Upper lobe of left lung (tissue), 6 donors: ENCODE measurements around the gene PDE6A. TPM values are rescaled to one million over a fixed set of nuclear protein-coding genes. Genes with fewer than 3 reads are reported as not detected.

ENCODE experiments used
- ATAC-seq, 2 donors: fragments of 200-7000 bp; cut with Tn5 transposase; one replicate each; pipeline ENCODE4 v1.9.1; 2022; ENCODE audit warnings: mild to moderate bottlenecking in 2 of 2, moderate library complexity in 2 of 2; ENCODE audit not compliant: low FRiP score in 2 of 2
- DNase-seq, 2 donors: peaks; one replicate each; pipeline ENCODE4 v3.0.0-alpha.2; 2019 to 2020
- H3K27ac ChIP-seq, 4 donors: fragments of 200-600 bp; sonication (generic); one replicate each; pipeline ENCODE4 v1.5.1; 2016 to 2019
- H3K27me3 ChIP-seq, 4 donors: fragments of 200-600 bp; sonication (generic); one replicate each; pipeline ENCODE4 v1.5.1; 2017 to 2019
- H3K36me3 ChIP-seq, 4 donors: fragments of 200-600 bp; sonication (generic); one replicate each; pipeline ENCODE4 v1.5.1; 2016 to 2019
- H3K4me1 ChIP-seq, 4 donors: fragments of 200-600 bp; sonication (generic); one replicate each; pipeline ENCODE4 v1.5.1; 2018 to 2019
- H3K4me3 ChIP-seq, 4 donors: fragments of 200-600 bp; sonication (generic); one replicate each; pipeline ENCODE4 v1.5.1; 2017 to 2019; ENCODE audit warnings: mild to moderate bottlenecking in 2 of 4, moderate library complexity in 1 of 4
- H3K9me3 ChIP-seq, 4 donors: fragments of 200-600 bp; sonication (generic); one replicate each; pipeline ENCODE4 v1.5.1; 2018 to 2019
- CTCF ChIP-seq, 6 experiments: fragments of 450-650 bp in 4 of 6; fragments of 200-600 bp in 2 of 6; sonication (generic) in 2 of 6; IDR thresholded peaks; one replicate each; pipeline ENCODE4 v1.5.1; 2016 to 2019; ENCODE audit warnings: antibody characterized with exemption in 6 of 6
- EP300 ChIP-seq, 4 donors: sonication (generic); formaldehyde crosslinking; IDR thresholded peaks; one replicate each; pipeline ENCODE4 v1.5.1; 2017; ENCODE audit warnings: antibody characterized with exemption in 4 of 4, control low read depth in 2 of 4
- POLR2A ChIP-seq, 4 donors: fragments of 450-650 bp; IDR thresholded peaks; one replicate each; pipeline ENCODE4 v1.5.1; 2016 to 2017; ENCODE audit warnings: antibody characterized with exemption in 4 of 4, mild to moderate bottlenecking in 2 of 4
- POLR2AphosphoS5 ChIP-seq, 2 donors: sonication (generic); formaldehyde crosslinking; IDR thresholded peaks; one replicate each; pipeline ENCODE4 v1.5.1; 2017; ENCODE audit warnings: antibody characterized with exemption in 2 of 2
- WGBS, 2 donors: methylation state at CpG; one replicate each; pipeline ENCODE4 v1.1.5; 2017 to 2018; 5-methylcytosine and 5-hydroxymethylcytosine counted together
- total RNA-seq, 6 donors: library from RNA; depleted of rRNA in 4 of 6; stranded (reverse); fragments of >200 nt in 4 of 6; gene quantifications; one replicate each; pipeline versions ENCODE4 v1.1.0 to v1.2.1, GENCODE V29; 2016 to 2021
- donor health status: DM: no; HTN: no; CAD: no; lungs with moderate emphysema.
- donor health status: DM: no; HTN: yes; CAD: no; lungs with severe emphysema.

Gene PDE6A
- total RNA-seq, 6 donors from 2014 or later: not detected

- DNase-seq (no peak), ATAC-seq (peak in 1 of 2 donors; percentile 41)
- Histone ChIP-seq H3K4me1 (peaks cover 5 to 18% (median 17%) of the 10 kb centered on the region in 4 donors), H3K36me3 (peaks cover 0 to 3% (median 0%) of the 10 kb centered on the region in 4 donors), H3K4me3 (no peak overlapping the region), H3K9me3 (no peaks in the 10 kb centered on the region), H3K27me3 (no peaks in the 10 kb centered on the region), H3K27ac (peak overlapping the region; percentile 74 to 89 (median 82))
- TF ChIP-seq EP300 (IDR thresholded peaks at IDR 0.05) (no peak), CTCF (IDR thresholded peaks at IDR 0.05) (no peak), POLR2A (IDR thresholded peaks at IDR 0.05) (no peak), POLR2AphosphoS5 (IDR thresholded peaks at IDR 0.05) (peak; percentile 18 to 49)
- WGBS, 2 donors: 60 to 81% methylated on average over 15 to 16 of the region's 16 CpGs
Measured at GRCh38 chr5:149839761-149840160, 104.8 kb downstream of the PDE6A start.

- TF ChIP-seq CTCF (IDR thresholded peaks at IDR 0.05) (no peak), POLR2AphosphoS5 (IDR thresholded peaks at IDR 0.05) (no peak), EP300 (IDR thresholded peaks at IDR 0.05) (no peak), POLR2A (IDR thresholded peaks at IDR 0.05) (no peak)
- no peak for DNase-seq
- Histone ChIP-seq H3K36me3 (peaks cover 0 to 3% (median 0%) of the 10 kb centered on the region in 4 donors), H3K4me1 (peaks cover 5 to 18% (median 16%) of the 10 kb centered on the region in 4 donors), H3K27me3 (no peaks in the 10 kb centered on the region), H3K27ac (peak overlapping the region; percentile 74 to 89 (median 82)), H3K9me3 (no peaks in the 10 kb centered on the region), H3K4me3 (no peak overlapping the region)
- ATAC-seq: no peak
- WGBS, 2 donors: 91 to 92% methylated on average over 5 to 6 of the region's 6 CpGs
Measured at GRCh38 chr5:149838881-149839739, 105.5 kb downstream of the PDE6A start.

- H3K4me3 ChIP-seq: no peak overlapping the region
- peaks cover 5 to 18% (median 14%) of the 10 kb centered on the region in 4 donors for H3K4me1 ChIP-seq
- DNase-seq: peak in 1 of 2 donors; percentile 38
- H3K27me3 ChIP-seq: no peaks in the 10 kb centered on the region
- WGBS, 2 donors: 32 to 47% methylated on average over 3 to 7 of the region's 7 CpGs
- TF ChIP-seq POLR2AphosphoS5 (IDR thresholded peaks at IDR 0.05): no peak
- peak; percentile 41 to 74 (median 52) for TF ChIP-seq CTCF (IDR thresholded peaks at IDR 0.05)
- TF ChIP-seq POLR2A (IDR thresholded peaks at IDR 0.05): no peak
- TF ChIP-seq EP300 (IDR thresholded peaks at IDR 0.05): no peak
- H3K27ac ChIP-seq: peak overlapping the region in 1 of 4 donors; percentile 89
- peak in 1 of 2 donors; percentile 30 for ATAC-seq
- H3K9me3 ChIP-seq: no peaks in the 10 kb centered on the region
- H3K36me3 ChIP-seq: peaks cover 0 to 6% (median 2%) of the 10 kb centered on the region in 4 donors
Measured at GRCh38 chr5:149837680-149838269, 106.8 kb downstream of the PDE6A start.

- DNase-seq (no peak), ATAC-seq (no peak)
- Histone ChIP-seq H3K27me3 (no peaks in the 10 kb centered on the region), H3K4me1 (peaks cover 3 to 18% (median 14%) of the 10 kb centered on the region in 4 donors), H3K9me3 (no peaks in the 10 kb centered on the region), H3K36me3 (peaks cover 0 to 7% (median 2%) of the 10 kb centered on the region in 4 donors), H3K4me3 (no peak overlapping the region), H3K27ac (no peak overlapping the region)
- WGBS, 2 donors: 79 to 80% methylated on average over 10 to 18 of the region's 18 CpGs
- TF ChIP-seq POLR2AphosphoS5 (IDR thresholded peaks at IDR 0.05): no peak
- no peak for TF ChIP-seq POLR2A (IDR thresholded peaks at IDR 0.05)
- no peak for TF ChIP-seq EP300 (IDR thresholded peaks at IDR 0.05)
- TF ChIP-seq CTCF (IDR thresholded peaks at IDR 0.05): no peak
Measured at GRCh38 chr5:149836451-149837139, 108.0 kb downstream of the PDE6A start.
